ENCODE results near the gene SCLT1.

DNA sequence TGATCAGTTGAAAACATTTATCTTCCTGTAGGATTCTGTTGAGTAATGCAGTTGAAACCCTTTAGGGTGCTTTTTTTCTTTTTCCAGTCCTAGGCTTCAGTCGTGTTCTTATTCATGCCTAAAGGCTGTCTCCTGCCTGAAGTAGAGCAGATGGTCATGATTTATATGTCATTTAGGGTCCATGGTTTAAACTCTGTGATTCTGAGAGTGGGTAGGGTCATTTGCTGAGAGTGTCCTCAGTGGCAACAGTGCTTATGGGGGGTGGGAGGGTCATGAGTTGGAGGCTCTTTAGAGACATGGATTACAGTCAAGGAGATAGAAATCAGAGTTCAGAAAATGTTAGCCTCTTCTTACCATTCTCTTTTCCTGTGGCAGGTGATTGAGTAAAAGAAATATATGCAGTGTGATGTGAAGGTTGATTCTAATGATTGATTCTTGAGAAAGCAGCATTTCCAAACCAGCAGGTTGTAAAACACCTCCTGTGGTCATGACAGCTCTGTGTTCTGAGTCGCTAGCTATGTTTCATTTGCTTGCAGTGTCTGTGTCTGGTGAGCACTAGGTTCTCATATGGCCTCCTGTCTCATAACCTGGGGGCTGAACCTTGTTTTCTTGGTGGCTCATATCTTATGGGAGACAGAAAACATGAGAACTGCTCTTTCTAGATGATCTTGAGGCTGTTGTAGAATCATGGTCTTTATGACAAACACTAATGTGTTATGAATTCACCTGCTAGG lies 223.4 kb downstream of the SCLT1 start:
- no peak for TF ChIP-seq POLR2A (IDR thresholded peaks at IDR 0.05; ENCODE audit: low read depth, low read length)
- TF ChIP-seq, protein P1, sequence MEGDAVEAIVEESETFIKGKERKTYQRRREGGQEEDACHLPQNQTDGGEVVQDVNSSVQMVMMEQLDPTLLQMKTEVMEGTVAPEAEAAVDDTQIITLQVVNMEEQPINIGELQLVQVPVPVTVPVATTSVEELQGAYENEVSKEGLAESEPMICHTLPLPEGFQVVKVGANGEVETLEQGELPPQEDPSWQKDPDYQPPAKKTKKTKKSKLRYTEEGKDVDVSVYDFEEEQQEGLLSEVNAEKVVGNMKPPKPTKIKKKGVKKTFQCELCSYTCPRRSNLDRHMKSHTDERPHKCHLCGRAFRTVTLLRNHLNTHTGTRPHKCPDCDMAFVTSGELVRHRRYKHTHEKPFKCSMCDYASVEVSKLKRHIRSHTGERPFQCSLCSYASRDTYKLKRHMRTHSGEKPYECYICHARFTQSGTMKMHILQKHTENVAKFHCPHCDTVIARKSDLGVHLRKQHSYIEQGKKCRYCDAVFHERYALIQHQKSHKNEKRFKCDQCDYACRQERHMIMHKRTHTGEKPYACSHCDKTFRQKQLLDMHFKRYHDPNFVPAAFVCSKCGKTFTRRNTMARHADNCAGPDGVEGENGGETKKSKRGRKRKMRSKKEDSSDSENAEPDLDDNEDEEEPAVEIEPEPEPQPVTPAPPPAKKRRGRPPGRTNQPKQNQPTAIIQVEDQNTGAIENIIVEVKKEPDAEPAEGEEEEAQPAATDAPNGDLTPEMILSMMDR (conservative IDR thresholded peaks at IDR 0.05; ENCODE audit: low read depth, low read length): no peak
- TF ChIP-seq, protein P2, sequence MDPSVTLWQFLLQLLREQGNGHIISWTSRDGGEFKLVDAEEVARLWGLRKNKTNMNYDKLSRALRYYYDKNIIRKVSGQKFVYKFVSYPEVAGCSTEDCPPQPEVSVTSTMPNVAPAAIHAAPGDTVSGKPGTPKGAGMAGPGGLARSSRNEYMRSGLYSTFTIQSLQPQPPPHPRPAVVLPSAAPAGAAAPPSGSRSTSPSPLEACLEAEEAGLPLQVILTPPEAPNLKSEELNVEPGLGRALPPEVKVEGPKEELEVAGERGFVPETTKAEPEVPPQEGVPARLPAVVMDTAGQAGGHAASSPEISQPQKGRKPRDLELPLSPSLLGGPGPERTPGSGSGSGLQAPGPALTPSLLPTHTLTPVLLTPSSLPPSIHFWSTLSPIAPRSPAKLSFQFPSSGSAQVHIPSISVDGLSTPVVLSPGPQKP (IDR thresholded peaks at IDR 0.05; ENCODE audit: borderline replicate concordance, low read depth, low read length): no peak
- no peak for TF ChIP-seq CEBPB (IDR thresholded peaks at IDR 0.05; ENCODE audit: low read depth, low read length)
- no peak for TF ChIP-seq RAD21 (IDR thresholded peaks at IDR 0.05; ENCODE audit: low read length)
- no peak for TF ChIP-seq MAFK (IDR thresholded peaks at IDR 0.05; ENCODE audit: low read depth, low read length)
- TF ChIP-seq SMC3 (IDR thresholded peaks at IDR 0.05; ENCODE audit: low read depth, low read length): no peak
